A549 (cell line): ENCODE data around the gene PRKAR1B. TPM values are rescaled to one million over a fixed set of nuclear protein-coding genes. Genes with fewer than 3 reads are reported as not detected.

ENCODE experiments used
- ATAC-seq, 2 experiments: fragments of 200-7000 bp in 1 of 2; fragments of >200 bp in 1 of 2; cut with Nextera tagmentation in 1 of 2; cut with Tn5 transposase in 1 of 2; 3 replicates each; pipeline versions ENCODE4 v1.8.0 to v1.9.1; 2018 to 2020; ENCODE audit warnings: mild to moderate bottlenecking in 1 of 2, moderate library complexity in 1 of 2
- CTCF ChIA-PET: fragments of 300-600 bp; sonication (Branson Sonifier 250); formaldehyde crosslinking; extraction: SDS; loops from one replicate; lab custom pipeline; 2021; ENCODE audit warnings: antibody characterized with exemption, inconsistent platforms; lab: Yijun Ruan, JAX
- POLR2A ChIA-PET: fragments of 350-600 bp; formaldehyde crosslinking; extraction: SDS; loops from one replicate; lab custom pipeline; 2021; ENCODE audit warnings: antibody characterized with exemption, inconsistent platforms; lab: Yijun Ruan, JAX
- DNase-seq, 2 experiments: peaks; one replicate each; pipeline versions ENCODE4 v3.0.0 to v3.0.0-alpha.2; 2011 to 2016; ENCODE audit warnings: low read depth in 1 of 2, low spot score in 1 of 2
- FAIRE-seq: peaks from 2 replicates; lab custom pipeline; 2011; peaks lifted over from hg19 to GRCh38; lab: Jason Lieb, UNC
- H3K27ac ChIP-seq, 2 experiments: fragments of >200 bp; sonication (Bioruptor Twin); formaldehyde crosslinking; 3 replicates each; pipeline ENCODE4 v1.5.1; 2016 to 2017
- H3K4me1 ChIP-seq: fragments of >200 bp; sonication (Bioruptor Twin); formaldehyde crosslinking; 3 replicates; pipeline ENCODE4 v1.6.1; 2016
- H3K4me2 ChIP-seq: fragments of >200 bp; sonication (Bioruptor Twin); formaldehyde crosslinking; 3 replicates; pipeline ENCODE4 v1.6.1; 2016
- H3K4me3 ChIP-seq: fragments of >200 bp; sonication (Bioruptor Twin); formaldehyde crosslinking; 3 replicates; pipeline ENCODE4 v1.5.1; 2016
- H3K9me3 ChIP-seq: fragments of >200 bp; sonication (Bioruptor Twin); formaldehyde crosslinking; 3 replicates; pipeline ENCODE4 v1.6.1; 2016
- CEBPB ChIP-seq, 2 experiments: fragments of >200 bp in 1 of 2; sonication (Bioruptor Twin) in 1 of 2; formaldehyde crosslinking in 1 of 2; IDR thresholded peaks; 2 replicates each; pipeline ENCODE4 v1.6.1; 2012 to 2016
- CHD4 ChIP-seq: fragments of 200-600 bp; sonication (generic); IDR thresholded peaks from 2 replicates; pipeline ENCODE4 v1.6.1; 2016; ENCODE audit warnings: antibody characterized with exemption, mild to moderate bottlenecking, borderline replicate concordance
- ESRRA ChIP-seq: fragments of 150-350 bp; IDR thresholded peaks from 2 replicates; pipeline ENCODE4 v1.6.1; 2014; ENCODE audit warnings: mild to moderate bottlenecking, low read length, borderline replicate concordance
- FOSB ChIP-seq: fragments of 250-450 bp; sonication (Bioruptor Pico); IDR thresholded peaks from 2 replicates; pipeline ENCODE4 v1.5.0; 2020; ENCODE audit warnings: mild to moderate bottlenecking, moderate library complexity
- FOXS1 ChIP-seq: fragments of 250-450 bp; sonication (Bioruptor Pico); IDR thresholded peaks from 2 replicates; pipeline ENCODE4 v1.5.0; 2020; ENCODE audit warnings: mild to moderate bottlenecking, moderate library complexity
- GATA3 ChIP-seq: IDR thresholded peaks from 2 replicates; pipeline ENCODE4 v1.6.1; 2012; ENCODE audit warnings: borderline replicate concordance
- HOXA7 ChIP-seq: fragments of 250-450 bp; sonication (Bioruptor Pico); IDR thresholded peaks from 2 replicates; pipeline ENCODE4 v1.5.0; 2020; ENCODE audit warnings: mild to moderate bottlenecking, moderate library complexity
- HOXB5 ChIP-seq: fragments of 250-450 bp; sonication (Bioruptor Pico); IDR thresholded peaks from 2 replicates; pipeline ENCODE4 v1.5.0; 2020; ENCODE audit warnings: mild to moderate bottlenecking, moderate library complexity
- NPAS2 ChIP-seq: fragments of 250-450 bp; sonication (Bioruptor Pico); IDR thresholded peaks from 2 replicates; pipeline ENCODE4 v1.8.0; 2022; ENCODE audit warnings: mild to moderate bottlenecking, moderate library complexity, borderline replicate concordance
- NR3C1 ChIP-seq: fragments of >200 bp; sonication (Bioruptor Twin); formaldehyde crosslinking; IDR thresholded peaks from 3 replicates; pipeline ENCODE4 v1.6.1; 2017
- PHF8 ChIP-seq: fragments of 200-600 bp; sonication (generic); IDR thresholded peaks from 2 replicates; pipeline ENCODE4 v1.6.1; 2016; ENCODE audit warnings: low read depth, mild to moderate bottlenecking, antibody characterized with exemption, moderate library complexity, borderline replicate concordance
- POLR2AphosphoS2 ChIP-seq: conservative IDR thresholded peaks from 2 replicates; pipeline ENCODE4 v1.6.1; 2012; ENCODE audit warnings: low read length, improper control_type of control experiment, inconsistent platforms
- RAD21 ChIP-seq, 2 experiments: fragments of >200 bp in 1 of 2; sonication (Bioruptor Twin) in 1 of 2; formaldehyde crosslinking in 1 of 2; IDR thresholded peaks in 1 of 2; conservative IDR thresholded peaks in 1 of 2; 2 replicates in 1 of 2; 3 replicates in 1 of 2; pipeline ENCODE4 v1.6.1; 2012 to 2018; ENCODE audit warnings: inconsistent platforms in 1 of 2
- RARB ChIP-seq: fragments of 250-450 bp; sonication (Bioruptor Pico); IDR thresholded peaks from 2 replicates; pipeline ENCODE4 v1.8.0; 2021; ENCODE audit warnings: mild to moderate bottlenecking, moderate library complexity
- RCOR1 ChIP-seq: fragments of 150-350 bp; IDR thresholded peaks from 2 replicates; pipeline ENCODE4 v1.6.1; 2014; ENCODE audit warnings: antibody characterized with exemption, low read length, low read depth
- SREBF2 ChIP-seq: fragments of 450-650 bp; IDR thresholded peaks from 2 replicates; pipeline ENCODE4 v1.6.1; 2014; ENCODE audit warnings: mild to moderate bottlenecking, moderate library complexity
- TP53 ChIP-seq: fragments of 250-450 bp; sonication (Bioruptor Pico); IDR thresholded peaks from 2 replicates; pipeline ENCODE4 v1.5.0; 2021; ENCODE audit warnings: mild to moderate bottlenecking, moderate library complexity
- ZNF302 ChIP-seq: fragments of 250-450 bp; sonication (Bioruptor Pico); IDR thresholded peaks from 2 replicates; pipeline ENCODE4 v1.9.0; 2021; ENCODE audit warnings: inconsistent platforms, mild to moderate bottlenecking, moderate library complexity
- ZSCAN20 ChIP-seq: fragments of 250-450 bp; sonication (Bioruptor Pico); IDR thresholded peaks from 2 replicates; pipeline ENCODE4 v1.8.0; 2022; ENCODE audit warnings: mild to moderate bottlenecking, moderate library complexity
- WGBS: methylation state at CpG from one replicate; pipeline ENCODE4 v1.1.6; 2017; ENCODE audit errors: missing lambda C conversion rate; 5-methylcytosine and 5-hydroxymethylcytosine counted together
- polyA plus RNA-seq, 4 experiments: library from polyadenylated mRNA; depleted of rRNA in 3 of 4; stranded (reverse); fragments of >200 nt; fragmentation: RNase III in 1 of 4; extraction: RNeasy Plus Mini Kit Qiagen cat#74134 plus additional on column Dnase treatment in 1 of 4; gene quantifications; 2 replicates in 3 of 4; 3 replicates in 1 of 4; pipeline ENCODE4 v1.2.3, GENCODE V29; 2011 to 2017
- TF ChIP-seq, protein P1 (sequence below): fragments of 250-450 bp; sonication (Bioruptor Pico); IDR thresholded peaks from 2 replicates; pipeline ENCODE4 v1.5.0; 2021; ENCODE audit warnings: mild to moderate bottlenecking, moderate library complexity, borderline replicate concordance
- TF ChIP-seq, protein P2 (sequence below): fragments of 150-350 bp; IDR thresholded peaks from 2 replicates; pipeline ENCODE4 v1.6.1; 2014; ENCODE audit warnings: low read depth, mild to moderate bottlenecking, low read length
- TF ChIP-seq, protein P3 (sequence below): IDR thresholded peaks from 2 replicates; pipeline ENCODE4 v1.6.1; 2012
- TF ChIP-seq, protein P4 (sequence below): IDR thresholded peaks from 2 replicates; pipeline ENCODE4 v1.6.1; 2012; ENCODE audit warnings: low read depth, borderline replicate concordance
- TF ChIP-seq, protein P5 (sequence below): fragments of 200-600 bp; sonication (generic); IDR thresholded peaks from 2 replicates; pipeline ENCODE4 v1.6.1; 2016; ENCODE audit warnings: antibody characterized with exemption, mild to moderate bottlenecking, moderate library complexity

PRKAR1B gene
- polyA plus RNA-seq, 2 of the 4 experiments (the other 2 are of a cell fraction): 10.1 to 33.7 TPM

DNA sequence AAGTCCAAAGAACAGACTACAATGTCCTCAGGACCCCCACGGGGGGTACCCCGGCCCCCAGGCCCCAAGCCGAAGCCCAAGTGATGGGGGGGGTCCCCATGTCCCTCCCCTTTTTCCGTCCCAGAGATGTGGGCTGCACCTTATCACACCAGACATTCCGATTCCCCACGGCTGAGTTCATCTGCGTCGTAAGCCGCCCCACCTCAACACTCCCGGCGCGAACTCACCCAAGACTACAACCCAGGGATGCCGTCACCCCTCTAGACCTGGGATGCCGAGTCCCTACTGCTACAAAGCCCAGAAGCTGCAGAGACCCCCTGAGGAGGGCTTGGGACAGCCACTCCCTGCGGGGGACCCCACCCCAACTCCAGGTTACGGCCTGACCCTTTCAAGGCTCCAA, 221.9 kb downstream of the PRKAR1B start:
- no peak overlapping the region for H3K4me2 ChIP-seq
- ChIA-PET CTCF (interaction anchor here (0.6 kb wide), 1 partner anchor 463 kb away, joined by 4 read pairs; no protein-coding TSS in a partner anchor), POLR2A (no interaction called here)
- FAIRE-seq (no peak), DNase-seq (no peak), ATAC-seq (no peak)
- H3K4me3 ChIP-seq: no peak overlapping the region
- TF ChIP-seq, protein P1, sequence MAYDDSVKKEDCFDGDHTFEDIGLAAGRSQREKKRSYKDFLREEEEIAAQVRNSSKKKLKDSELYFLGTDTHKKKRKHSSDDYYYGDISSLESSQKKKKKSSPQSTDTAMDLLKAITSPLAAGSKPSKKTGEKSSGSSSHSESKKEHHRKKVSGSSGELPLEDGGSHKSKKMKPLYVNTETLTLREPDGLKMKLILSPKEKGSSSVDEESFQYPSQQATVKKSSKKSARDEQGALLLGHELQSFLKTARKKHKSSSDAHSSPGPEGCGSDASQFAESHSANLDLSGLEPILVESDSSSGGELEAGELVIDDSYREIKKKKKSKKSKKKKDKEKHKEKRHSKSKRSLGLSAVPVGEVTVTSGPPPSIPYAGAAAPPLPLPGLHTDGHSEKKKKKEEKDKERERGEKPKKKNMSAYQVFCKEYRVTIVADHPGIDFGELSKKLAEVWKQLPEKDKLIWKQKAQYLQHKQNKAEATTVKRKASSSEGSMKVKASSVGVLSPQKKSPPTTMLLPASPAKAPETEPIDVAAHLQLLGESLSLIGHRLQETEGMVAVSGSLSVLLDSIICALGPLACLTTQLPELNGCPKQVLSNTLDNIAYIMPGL: no peak
- TF ChIP-seq RAD21 (conservative IDR thresholded peaks at IDR 0.05 in 1 of 2, IDR thresholded peaks at IDR 0.05 in 1 of 2) (no peak), FOXS1 (CRISPR knock-in tag) (no peak), RCOR1 (no peak), HOXB5 (CRISPR knock-in tag) (no peak), NR3C1 (no peak), SREBF2 (no peak), POLR2AphosphoS2 (no peak), ESRRA (no peak), GATA3 (no peak), HOXA7 (no peak), ZSCAN20 (no peak)
- TF ChIP-seq, protein P2, sequence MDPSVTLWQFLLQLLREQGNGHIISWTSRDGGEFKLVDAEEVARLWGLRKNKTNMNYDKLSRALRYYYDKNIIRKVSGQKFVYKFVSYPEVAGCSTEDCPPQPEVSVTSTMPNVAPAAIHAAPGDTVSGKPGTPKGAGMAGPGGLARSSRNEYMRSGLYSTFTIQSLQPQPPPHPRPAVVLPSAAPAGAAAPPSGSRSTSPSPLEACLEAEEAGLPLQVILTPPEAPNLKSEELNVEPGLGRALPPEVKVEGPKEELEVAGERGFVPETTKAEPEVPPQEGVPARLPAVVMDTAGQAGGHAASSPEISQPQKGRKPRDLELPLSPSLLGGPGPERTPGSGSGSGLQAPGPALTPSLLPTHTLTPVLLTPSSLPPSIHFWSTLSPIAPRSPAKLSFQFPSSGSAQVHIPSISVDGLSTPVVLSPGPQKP: no peak
- TF ChIP-seq, protein P3, sequence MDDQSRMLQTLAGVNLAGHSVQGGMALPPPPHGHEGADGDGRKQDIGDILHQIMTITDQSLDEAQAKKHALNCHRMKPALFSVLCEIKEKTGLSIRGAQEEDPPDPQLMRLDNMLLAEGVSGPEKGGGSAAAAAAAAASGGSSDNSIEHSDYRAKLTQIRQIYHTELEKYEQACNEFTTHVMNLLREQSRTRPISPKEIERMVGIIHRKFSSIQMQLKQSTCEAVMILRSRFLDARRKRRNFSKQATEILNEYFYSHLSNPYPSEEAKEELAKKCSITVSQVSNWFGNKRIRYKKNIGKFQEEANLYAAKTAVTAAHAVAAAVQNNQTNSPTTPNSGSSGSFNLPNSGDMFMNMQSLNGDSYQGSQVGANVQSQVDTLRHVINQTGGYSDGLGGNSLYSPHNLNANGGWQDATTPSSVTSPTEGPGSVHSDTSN: no peak
- TF ChIP-seq, protein P4, sequence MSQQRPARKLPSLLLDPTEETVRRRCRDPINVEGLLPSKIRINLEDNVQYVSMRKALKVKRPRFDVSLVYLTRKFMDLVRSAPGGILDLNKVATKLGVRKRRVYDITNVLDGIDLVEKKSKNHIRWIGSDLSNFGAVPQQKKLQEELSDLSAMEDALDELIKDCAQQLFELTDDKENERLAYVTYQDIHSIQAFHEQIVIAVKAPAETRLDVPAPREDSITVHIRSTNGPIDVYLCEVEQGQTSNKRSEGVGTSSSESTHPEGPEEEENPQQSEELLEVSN: no peak
- TF ChIP-seq, protein P5, sequence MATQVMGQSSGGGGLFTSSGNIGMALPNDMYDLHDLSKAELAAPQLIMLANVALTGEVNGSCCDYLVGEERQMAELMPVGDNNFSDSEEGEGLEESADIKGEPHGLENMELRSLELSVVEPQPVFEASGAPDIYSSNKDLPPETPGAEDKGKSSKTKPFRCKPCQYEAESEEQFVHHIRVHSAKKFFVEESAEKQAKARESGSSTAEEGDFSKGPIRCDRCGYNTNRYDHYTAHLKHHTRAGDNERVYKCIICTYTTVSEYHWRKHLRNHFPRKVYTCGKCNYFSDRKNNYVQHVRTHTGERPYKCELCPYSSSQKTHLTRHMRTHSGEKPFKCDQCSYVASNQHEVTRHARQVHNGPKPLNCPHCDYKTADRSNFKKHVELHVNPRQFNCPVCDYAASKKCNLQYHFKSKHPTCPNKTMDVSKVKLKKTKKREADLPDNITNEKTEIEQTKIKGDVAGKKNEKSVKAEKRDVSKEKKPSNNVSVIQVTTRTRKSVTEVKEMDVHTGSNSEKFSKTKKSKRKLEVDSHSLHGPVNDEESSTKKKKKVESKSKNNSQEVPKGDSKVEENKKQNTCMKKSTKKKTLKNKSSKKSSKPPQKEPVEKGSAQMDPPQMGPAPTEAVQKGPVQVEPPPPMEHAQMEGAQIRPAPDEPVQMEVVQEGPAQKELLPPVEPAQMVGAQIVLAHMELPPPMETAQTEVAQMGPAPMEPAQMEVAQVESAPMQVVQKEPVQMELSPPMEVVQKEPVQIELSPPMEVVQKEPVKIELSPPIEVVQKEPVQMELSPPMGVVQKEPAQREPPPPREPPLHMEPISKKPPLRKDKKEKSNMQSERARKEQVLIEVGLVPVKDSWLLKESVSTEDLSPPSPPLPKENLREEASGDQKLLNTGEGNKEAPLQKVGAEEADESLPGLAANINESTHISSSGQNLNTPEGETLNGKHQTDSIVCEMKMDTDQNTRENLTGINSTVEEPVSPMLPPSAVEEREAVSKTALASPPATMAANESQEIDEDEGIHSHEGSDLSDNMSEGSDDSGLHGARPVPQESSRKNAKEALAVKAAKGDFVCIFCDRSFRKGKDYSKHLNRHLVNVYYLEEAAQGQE: no peak
- H3K27ac ChIP-seq: no peak overlapping the region
- 83% methylated on average over 13 of the region's 16 CpGs for WGBS
- H3K9me3 ChIP-seq: no peaks in the 10 kb centered on the region
- peaks cover 25% of the 10 kb centered on the region for H3K4me1 ChIP-seq

DNA sequence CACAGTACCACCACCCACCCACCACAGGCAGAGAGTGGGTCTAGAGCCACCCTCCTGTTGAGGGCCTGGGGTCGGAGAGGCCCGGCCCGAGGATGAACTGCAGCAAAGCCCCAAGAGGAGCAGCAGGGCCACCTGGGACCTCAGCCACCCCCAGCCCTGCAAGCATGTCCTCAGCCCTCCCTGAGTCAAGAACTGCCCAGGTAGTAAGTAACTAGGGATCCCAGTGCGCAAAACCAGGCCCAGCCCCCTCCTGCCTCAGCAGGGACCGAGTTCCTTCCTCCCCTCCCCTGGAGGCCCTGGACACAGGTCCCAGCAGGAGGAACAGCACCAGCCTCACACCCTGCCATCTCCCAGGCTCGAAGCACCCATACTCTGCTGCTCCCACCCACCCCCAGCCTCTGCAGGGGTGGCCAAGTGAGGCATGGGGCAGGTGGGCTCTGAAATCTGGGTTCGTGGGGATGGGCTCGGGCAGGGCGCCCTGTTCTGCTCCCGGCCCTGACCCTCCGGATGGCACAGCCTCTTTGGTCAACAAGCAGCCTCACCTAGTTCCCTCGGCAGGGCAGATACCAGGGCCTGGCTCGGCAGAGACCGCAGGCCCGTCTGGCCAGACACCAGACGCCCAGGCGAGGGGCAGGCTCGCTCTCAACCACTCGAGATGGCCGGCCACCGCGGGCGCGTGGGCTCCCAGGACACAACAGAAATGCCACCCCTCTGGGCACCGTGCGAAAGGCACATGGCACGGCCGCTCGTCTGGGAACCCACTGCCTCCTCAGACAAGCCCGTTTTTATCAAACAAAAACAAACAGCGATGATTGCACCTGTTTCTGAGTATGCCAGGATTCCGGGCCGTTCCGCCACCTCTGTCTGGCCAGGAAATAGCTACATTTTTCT, 222.6 kb downstream of the PRKAR1B start:
- ATAC-seq (peak; percentile 12 to 22; a peak in 4 of 6 replicates), FAIRE-seq (no peak), DNase-seq (no peak)
- ChIA-PET CTCF (interaction anchor here (0.9 to 1.3 kb wide), 4 partner anchors 67 to 182 kb away, joined by 3 to 7 read pairs (median 4); no protein-coding TSS in a partner anchor), POLR2A (no interaction called here)
- peak overlapping the region; percentile 56 to 86 for H3K27ac ChIP-seq
- H3K4me1 ChIP-seq: peaks cover 25% of the 10 kb centered on the region
- H3K4me3 ChIP-seq: no peak overlapping the region
- peak overlapping the region; percentile 57 for H3K4me2 ChIP-seq
- WGBS: 90% methylated on average over 21 of the region's 34 CpGs
- no peaks in the 10 kb centered on the region for H3K9me3 ChIP-seq
- no peak for TF ChIP-seq TP53 (CRISPR knock-in tag)
- no peak for TF ChIP-seq RARB (CRISPR knock-in tag)
- TF ChIP-seq CEBPB (IDR thresholded peaks at IDR 0.05): no peak
- no peak for TF ChIP-seq FOSB (CRISPR knock-in tag)
- TF ChIP-seq PHF8: no peak
- TF ChIP-seq NPAS2 (CRISPR knock-in tag): no peak
- TF ChIP-seq, protein P5: no peak
- TF ChIP-seq ZNF302 (CRISPR knock-in tag): no peak
- no peak for TF ChIP-seq CHD4
